Left hindlimb (tissue), 1 donor: Measurements from ENCODE around the gene GRIK4.
"Not testable (repeated sequence)": the region's sequence is repeated elsewhere in the genome, so short reads cannot be mapped to it uniquely, and the experiment has no call there.

ENCODE experiments used
- DNase-seq: peaks from one replicate; pipeline ENCODE4 v3.0.0-alpha.2; 2018

GRIK4 gene

DNA sequence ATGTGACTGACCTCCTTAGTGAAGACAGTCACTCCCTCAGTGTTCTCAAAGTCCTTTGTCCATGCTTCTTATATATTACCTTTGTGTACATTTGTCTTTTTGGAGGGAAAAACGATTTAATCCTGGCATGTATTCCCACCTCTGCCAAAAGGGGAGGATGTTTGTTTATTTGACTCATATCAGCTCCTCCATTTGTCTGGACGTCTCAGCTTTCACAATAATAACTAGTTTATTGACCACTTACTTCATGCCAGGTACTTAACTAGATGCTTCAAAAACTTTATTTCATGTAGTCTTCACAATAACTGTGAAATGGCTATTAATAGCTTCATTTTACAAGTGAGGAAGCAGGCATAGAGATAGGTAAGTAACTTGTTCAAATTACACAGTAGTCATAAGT lies 517.6 kb downstream of the GRIK4 start:
- no peak for DNase-seq

DNA sequence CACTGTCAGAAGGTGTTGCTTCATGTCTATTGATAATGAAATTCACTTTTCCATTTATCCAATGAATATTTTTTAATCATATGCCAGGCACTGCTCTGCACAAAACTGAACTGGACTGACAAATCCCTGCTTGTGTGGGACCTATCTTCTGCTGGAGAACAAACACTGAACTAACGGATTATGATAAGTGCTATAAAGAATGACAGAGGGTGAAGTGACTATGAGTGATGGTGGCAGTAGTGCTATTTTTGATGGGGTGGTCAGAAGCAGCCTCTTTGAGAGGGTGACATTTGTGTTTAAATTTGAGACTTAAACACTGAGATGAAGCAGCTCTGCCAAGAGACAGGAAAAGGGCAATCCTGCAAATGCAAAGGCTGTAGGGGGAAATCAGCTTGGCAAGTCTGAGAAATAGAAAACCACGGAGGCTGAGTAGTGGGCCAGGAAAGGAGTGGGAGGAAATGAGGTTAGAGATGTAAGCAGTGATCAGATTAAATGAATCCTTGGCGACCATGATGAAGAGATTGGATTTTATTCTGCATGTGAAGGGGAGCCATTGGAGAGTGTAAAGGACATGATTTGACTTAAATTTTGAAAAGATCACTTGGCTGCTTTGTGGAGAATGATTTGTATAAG lies 518.4 kb downstream of the GRIK4 start:
- no peak for DNase-seq

DNA sequence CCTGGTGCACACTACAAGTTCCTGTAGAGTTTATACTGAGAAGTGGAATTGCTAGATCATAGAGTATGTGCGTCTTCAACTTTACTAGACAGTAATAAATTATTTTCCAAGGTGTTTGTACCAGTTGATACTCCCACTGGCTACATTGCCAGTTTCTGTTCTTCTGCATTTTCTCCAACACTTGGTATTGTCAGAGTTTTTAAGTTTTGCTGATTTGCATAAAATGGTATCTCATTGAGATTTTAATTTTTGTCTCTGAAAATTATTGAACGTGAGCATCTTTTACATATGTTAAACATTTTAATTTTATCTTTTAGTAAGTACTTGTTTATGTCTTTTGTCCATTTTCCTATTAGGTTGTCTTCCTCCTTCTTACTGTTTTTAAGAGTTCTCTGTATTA lies 519.6 kb downstream of the GRIK4 start:
- DNase-seq = no peak

DNA sequence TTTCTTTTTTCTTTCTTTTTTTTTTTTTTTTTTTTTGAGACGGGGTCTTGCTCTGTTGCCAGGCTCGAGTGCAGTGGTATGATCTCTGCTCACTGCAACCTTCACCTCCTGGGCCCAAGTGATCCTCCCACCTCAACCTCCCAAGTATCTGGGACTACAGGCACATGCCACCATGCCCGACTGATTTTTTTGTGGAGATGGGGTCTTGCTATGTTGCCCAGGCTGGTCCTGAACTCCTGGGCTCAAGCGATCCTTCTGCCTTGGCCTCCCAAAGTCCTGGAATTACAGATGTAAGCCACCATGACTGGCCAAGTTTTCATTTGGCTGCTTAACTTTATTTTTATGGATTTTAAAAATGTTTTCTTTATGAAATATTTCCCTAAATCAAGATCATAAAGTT lies 520.1 kb downstream of the GRIK4 start:
- DNase-seq = not testable (repeated sequence)

DNA sequence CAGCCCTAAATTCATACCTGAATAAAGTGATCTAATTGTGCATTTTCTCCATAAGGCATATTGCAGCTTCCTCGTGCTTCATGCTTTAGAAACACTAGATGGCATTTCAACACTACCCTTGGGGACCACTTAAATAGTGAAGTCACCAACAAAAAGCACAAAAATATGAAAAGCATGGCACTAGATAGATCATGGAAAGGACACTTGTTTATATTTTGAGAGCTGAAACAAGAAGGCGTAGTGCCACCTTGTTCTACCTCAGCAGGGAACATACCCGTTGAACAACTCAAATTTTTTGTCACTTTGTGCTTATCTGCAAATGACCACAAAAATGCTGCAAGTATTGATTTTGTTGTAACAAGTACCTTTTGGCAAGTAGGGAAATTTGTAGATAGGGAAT lies 521.0 kb downstream of the GRIK4 start:
- no peak for DNase-seq

DNA sequence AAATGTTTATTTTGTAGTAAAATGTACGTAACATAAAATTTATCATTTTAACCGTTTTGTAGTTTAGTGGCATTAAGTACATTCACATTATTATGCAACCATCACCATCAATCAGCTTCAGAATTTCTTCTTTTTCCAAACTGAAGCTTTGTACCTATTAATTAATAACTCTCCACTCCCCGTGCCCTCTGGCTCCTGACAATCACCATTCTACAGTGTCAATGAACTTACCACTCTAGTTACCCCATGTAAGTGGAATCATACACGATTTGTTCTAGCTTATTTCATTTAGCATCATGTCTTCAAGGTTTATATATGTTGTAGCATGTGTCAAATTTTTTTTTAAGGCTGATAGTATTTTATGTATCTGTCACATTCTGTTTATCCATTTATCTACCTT lies 522.1 kb downstream of the GRIK4 start:
- no peak for DNase-seq

GRCh38 chr11:121035169-121035755 lies 523.7 kb downstream of the GRIK4 start:
- no peak for DNase-seq

DNA sequence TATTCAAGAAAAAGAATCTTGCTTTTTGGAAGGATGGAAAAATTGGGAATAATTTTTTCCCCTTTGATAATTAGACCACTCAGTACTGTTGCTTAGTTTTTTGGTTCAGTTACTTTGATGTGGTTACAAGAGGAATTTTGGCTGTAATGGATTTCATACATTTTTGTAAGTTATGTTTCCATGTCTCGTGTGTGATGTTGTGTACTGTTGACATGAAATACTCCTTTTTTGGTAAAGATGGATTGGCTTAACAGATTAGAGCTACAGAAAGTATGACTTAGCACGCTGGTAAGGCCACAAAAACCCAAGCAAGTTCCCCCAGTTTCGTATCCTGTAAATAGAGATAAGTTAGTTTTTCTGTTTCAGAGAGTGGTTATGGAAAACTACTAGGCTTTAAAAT lies 524.2 kb downstream of the GRIK4 start:
- DNase-seq = no peak

DNA sequence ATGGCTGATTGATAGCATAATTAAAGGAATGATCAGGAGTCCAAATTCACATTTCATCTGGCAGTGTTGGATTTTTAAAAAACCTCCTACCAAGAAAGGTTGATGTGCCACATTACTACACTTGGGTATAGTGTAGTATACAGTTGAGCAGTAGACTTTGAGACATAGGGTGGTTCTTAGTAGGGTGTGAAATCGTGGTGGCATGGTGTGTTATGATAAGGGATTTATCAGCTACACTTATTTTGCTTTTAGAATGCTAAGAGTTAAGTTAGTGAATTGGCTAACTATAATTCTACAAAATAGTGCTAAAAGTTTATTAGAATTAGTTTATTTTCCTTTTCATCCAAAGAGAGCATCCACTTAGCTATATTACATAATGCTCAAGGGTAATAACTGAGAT lies 525.5 kb downstream of the GRIK4 start:
- no peak for DNase-seq
